HG03521 (cell line): ENCODE measurements around the gene AP4S1.
"Not testable (repeated sequence)": the region's sequence is repeated elsewhere in the genome, so short reads cannot be mapped to it uniquely, and the experiment has no call there.

Experiments used
- ATAC-seq: cut with Tn5 transposase; IDR thresholded peaks from one replicate; pipeline ENCODE4 v1.9.1; 2021; ENCODE audit warnings: mild to moderate bottlenecking, moderate library complexity; ENCODE audit not compliant: unreplicated experiment

The AP4S1 gene

GRCh38 chr14:31038521-31039166, 13.2 kb downstream of the AP4S1 start:
- ATAC-seq, result no peak

GRCh38 chr14:31042300-31042699, 16.9 kb downstream of the AP4S1 start:
- no peak for ATAC-seq

GRCh38 chr14:31042893-31043292, 17.4 kb downstream of the AP4S1 start:
- ATAC-seq, result not testable (repeated sequence)

GRCh38 chr14:31043379-31043778, 17.9 kb downstream of the AP4S1 start:
- no peak for ATAC-seq

- ATAC-seq, result no peak
These were observed 20.1 kb downstream of the AP4S1 start for GRCh38 chr14:31045501-31046080.

- ATAC-seq, result no peak
These were observed 22.1 kb downstream of the AP4S1 start for GRCh38 chr14:31047503-31047902.

GRCh38 chr14:31051023-31051422, 25.6 kb downstream of the AP4S1 start:
- no peak for ATAC-seq

GRCh38 chr14:31051511-31051910, 26.1 kb downstream of the AP4S1 start:
- no peak for ATAC-seq

DNA sequence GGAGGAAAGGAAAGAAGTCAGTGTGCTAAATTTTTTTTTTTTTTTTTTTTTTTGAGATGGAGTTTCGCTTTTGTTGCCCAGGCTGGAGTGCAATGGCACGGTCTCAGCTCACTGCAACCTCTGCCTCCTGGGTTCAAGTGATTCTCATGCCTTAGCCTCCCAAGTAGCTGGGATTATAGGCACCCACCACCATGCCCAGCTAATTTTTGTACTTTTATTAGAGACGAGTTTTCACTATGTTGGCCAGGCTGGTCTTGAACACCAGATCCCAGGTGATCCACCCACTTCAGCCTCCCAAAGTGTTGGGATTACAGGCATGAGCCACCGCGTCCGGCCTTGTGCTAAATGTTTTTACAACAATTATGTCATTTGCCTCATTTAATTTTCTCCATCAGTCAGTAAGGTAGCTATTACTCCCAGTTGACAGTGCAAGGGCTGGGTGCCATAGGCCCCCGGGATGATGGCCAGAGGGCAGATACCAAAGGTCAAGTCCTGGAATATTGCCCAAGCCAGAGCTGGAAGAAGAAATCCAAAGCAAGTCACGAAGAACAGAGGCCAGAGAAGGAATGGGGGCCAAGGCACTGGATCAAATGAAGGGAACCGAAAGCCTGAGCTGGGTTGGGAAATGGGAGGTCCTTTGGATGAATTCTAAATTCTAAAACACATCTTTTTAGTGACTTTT, 27.6 kb downstream of the AP4S1 start:
- not testable (repeated sequence) for ATAC-seq

- ATAC-seq, result no peak
These were observed 31.6 kb downstream of the AP4S1 start for GRCh38 chr14:31057035-31057434.

DNA sequence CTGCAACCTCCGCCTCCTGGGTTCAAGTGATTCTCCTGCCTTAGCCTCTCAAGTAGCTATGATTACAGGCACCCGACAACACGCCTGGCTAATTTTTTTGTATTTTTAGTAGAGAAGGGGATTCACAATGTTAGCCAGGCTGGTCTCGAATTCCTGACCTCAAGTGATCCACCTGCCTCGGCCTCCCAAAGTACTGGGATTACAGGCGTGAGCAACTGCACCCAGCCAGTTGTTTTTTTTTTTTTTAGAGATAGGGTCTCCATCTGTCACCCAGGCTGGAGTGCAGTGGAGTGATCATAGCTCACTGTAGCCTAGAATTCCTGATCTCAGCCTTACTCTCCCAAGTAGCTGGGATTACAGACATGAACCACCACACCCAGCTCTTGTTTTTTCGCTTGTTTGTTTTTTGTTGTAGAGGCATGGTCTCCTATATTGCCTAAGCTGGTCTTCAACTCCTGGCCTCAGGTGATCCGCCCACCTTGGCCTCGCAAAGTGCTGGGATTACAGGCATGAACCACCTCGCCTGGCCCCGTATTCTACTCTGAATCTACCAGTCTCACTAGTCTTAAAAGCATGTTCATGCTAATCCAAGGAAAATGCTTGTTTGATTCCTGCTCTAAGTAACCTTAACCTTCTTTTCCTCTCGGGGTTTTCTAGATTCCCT, 32.4 kb downstream of the AP4S1 start:
- no peak for ATAC-seq

- no peak for ATAC-seq
These were observed 33.9 kb downstream of the AP4S1 start for GRCh38 chr14:31059152-31059924.

- no peak for ATAC-seq
These were observed 34.9 kb downstream of the AP4S1 start for GRCh38 chr14:31060253-31060875.

- ATAC-seq, result not testable (repeated sequence)
These were observed 37.5 kb downstream of the AP4S1 start for GRCh38 chr14:31062908-31063307.

DNA sequence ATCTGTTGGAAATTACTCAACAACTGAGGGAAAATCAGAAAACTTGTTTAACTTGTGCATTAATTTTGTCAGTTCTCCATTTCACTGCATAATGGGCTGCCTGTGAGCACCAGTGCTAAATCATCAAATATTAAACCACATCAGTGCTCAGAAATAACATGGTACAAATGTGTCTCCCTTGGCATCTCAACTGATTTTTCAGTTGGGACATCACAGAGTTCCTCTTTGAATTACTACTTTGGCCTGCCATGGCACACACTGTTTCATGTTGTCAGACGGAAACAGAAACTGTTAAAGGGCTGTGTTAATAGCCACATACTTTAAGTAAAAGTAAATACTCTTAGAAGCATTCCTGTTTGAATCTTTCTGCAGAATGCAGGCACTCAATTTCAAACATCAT, 42.8 kb downstream of the AP4S1 start:
- ATAC-seq, result no peak

GRCh38 chr14:31069343-31069742, 43.9 kb downstream of the AP4S1 start:
- ATAC-seq, result no peak

DNA sequence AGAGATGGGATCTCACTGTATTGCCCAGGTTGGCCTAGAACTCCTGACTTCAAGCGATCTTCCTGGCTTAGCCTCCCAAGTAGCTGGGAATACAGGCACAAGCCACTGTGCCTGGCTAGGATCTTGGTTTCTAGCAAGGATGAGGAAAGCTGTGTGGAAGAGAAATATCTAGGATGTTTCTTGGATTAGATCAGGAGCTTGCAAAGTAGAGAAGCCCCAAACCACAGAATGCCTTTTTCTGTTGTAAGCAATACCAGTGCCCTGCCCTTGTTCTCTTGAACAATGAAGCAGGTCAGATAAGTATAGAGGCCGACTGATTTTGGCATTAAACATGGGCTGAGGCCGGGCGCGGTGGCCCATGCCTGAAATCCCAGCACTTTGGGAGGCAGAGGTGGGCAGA, 45.0 kb downstream of the AP4S1 start:
- ATAC-seq, result no peak

GRCh38 chr14:31071151-31071550, 45.7 kb downstream of the AP4S1 start:
- ATAC-seq, result no peak

- ATAC-seq, result no peak
These were observed 49.7 kb downstream of the AP4S1 start for GRCh38 chr14:31075144-31075543.

GRCh38 chr14:31078766-31079165, 53.3 kb downstream of the AP4S1 start:
- ATAC-seq, result no peak

DNA sequence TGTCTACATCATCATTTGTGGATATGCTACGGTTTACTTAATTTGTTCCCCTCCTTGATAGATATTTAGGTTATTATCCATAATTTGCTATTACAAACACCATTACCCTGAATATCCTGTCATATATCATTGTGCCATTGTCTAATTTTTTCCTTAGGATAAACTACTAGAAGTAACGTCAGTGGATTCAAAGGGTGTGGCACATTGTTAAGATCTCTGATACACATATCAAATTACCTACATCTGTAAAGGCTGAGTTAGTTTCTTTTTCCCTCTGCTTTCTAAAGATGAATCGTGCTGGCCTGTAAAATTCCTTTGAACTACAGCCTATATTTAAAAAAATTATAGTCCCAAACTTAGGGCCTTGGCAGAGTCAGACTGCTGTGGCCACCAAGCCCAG, 54.6 kb downstream of the AP4S1 start:
- no peak for ATAC-seq
